HEK293 (cell line): ENCODE results near the gene COMMD4.
"Not testable (repeated sequence)": the region's sequence is repeated elsewhere in the genome, so short reads cannot be mapped to it uniquely, and the experiment has no call there.

Source experiments
- CTCF ChIA-PET: fragments of 350-600 bp; formaldehyde crosslinking; extraction: SDS; loops from one replicate; lab custom pipeline; 2021; ENCODE audit warnings: antibody characterized with exemption; lab: Yijun Ruan, JAX
- POLR2A ChIA-PET: fragments of 300-600 bp; formaldehyde crosslinking; extraction: SDS; loops from one replicate; lab custom pipeline; 2020; ENCODE audit warnings: antibody characterized with exemption, inconsistent platforms; lab: Yijun Ruan, JAX
- H3K27ac ChIP-seq: fragments of 200-500 bp; sonication (Bioruptor generic); 2 replicates; pipeline ENCODE4 v1.5.1; 2014; ENCODE audit warnings: low read depth, low read length, control low read depth, inconsistent platforms; ENCODE audit errors: extremely low read depth
- H3K36me3 ChIP-seq, 2 experiments: fragments of 200-500 bp in 1 of 2; sonication (Bioruptor generic) in 1 of 2; 1 replicate in 1 of 2; 2 replicates in 1 of 2; pipeline ENCODE4 v1.5.1; 2014 to 2017; ENCODE audit warnings: inconsistent platforms in 2 of 2, low read length in 2 of 2; ENCODE audit not compliant: control insufficient read depth in 2 of 2, insufficient read depth in 1 of 2
- H3K4me1 ChIP-seq: fragments of 200-500 bp; sonication (Bioruptor generic); 2 replicates; pipeline ENCODE4 v1.5.1; 2014; ENCODE audit warnings: mild to moderate bottlenecking, low read length, inconsistent platforms; ENCODE audit not compliant: control insufficient read depth, insufficient read depth
- H3K4me3 ChIP-seq: 2 replicates; pipeline ENCODE4 v1.5.1; 2011; ENCODE audit warnings: low read depth, mild to moderate bottlenecking, control low read depth, low read length, moderate library complexity
- H3K9me3 ChIP-seq: fragments of 200-500 bp; sonication (Bioruptor generic); 2 replicates; pipeline ENCODE4 v1.5.1; 2014; ENCODE audit warnings: low read depth, low read length, inconsistent platforms; ENCODE audit not compliant: control insufficient read depth, insufficient read depth
- BCL11B ChIP-seq: fragments of 450-650 bp; formaldehyde crosslinking; IDR thresholded peaks from 2 replicates; pipeline ENCODE4 v1.5.1; 2016; ENCODE audit warnings: low read depth, missing biosample characterization, missing genetic modification characterization
- KLF8 ChIP-seq: fragments of 450-650 bp; formaldehyde crosslinking; IDR thresholded peaks from 2 replicates; pipeline ENCODE4 v1.5.1; 2016; ENCODE audit warnings: missing biosample characterization, missing genetic modification characterization
- TRIM28 ChIP-seq: IDR thresholded peaks from 2 replicates; pipeline ENCODE4 v1.6.1; 2011; ENCODE audit warnings: low read length, control low read depth, borderline replicate concordance
- ZBTB8A ChIP-seq: fragments of 450-650 bp; formaldehyde crosslinking; IDR thresholded peaks from 2 replicates; pipeline ENCODE4 v1.5.1; 2016; ENCODE audit warnings: missing biosample characterization, missing genetic modification characterization
- ZNF211 ChIP-seq: fragments of 450-650 bp; formaldehyde crosslinking; IDR thresholded peaks from 2 replicates; pipeline ENCODE4 v1.5.1; 2016; ENCODE audit warnings: low read depth, missing biosample characterization, missing genetic modification characterization
- ZNF335 ChIP-seq: fragments of 450-650 bp; formaldehyde crosslinking; conservative IDR thresholded peaks from 2 replicates; pipeline ENCODE4 v1.5.1; 2016; ENCODE audit warnings: missing biosample characterization, missing genetic modification characterization
- ZNF394 ChIP-seq: fragments of 450-650 bp; formaldehyde crosslinking; IDR thresholded peaks from 2 replicates; pipeline ENCODE4 v1.5.1; 2016; ENCODE audit warnings: missing biosample characterization, missing genetic modification characterization, mild to moderate bottlenecking, moderate library complexity, borderline replicate concordance
- ZNF530 ChIP-seq: fragments of 450-650 bp; formaldehyde crosslinking; IDR thresholded peaks from 2 replicates; pipeline ENCODE4 v1.5.1; 2016; ENCODE audit warnings: low read depth, missing biosample characterization, missing genetic modification characterization
- ZNF610 ChIP-seq: fragments of 450-650 bp; formaldehyde crosslinking; IDR thresholded peaks from 2 replicates; pipeline ENCODE4 v1.5.1; 2016; ENCODE audit warnings: missing biosample characterization, missing genetic modification characterization, borderline replicate concordance
- ZNF629 ChIP-seq: fragments of 450-650 bp; formaldehyde crosslinking; IDR thresholded peaks from 2 replicates; pipeline ENCODE4 v1.5.1; 2017; ENCODE audit warnings: missing biosample characterization, missing genetic modification characterization
- ZNF843 ChIP-seq: fragments of 450-650 bp; formaldehyde crosslinking; IDR thresholded peaks from 2 replicates; pipeline ENCODE4 v1.5.1; 2016; ENCODE audit warnings: missing biosample characterization, missing genetic modification characterization
- ZSCAN30 ChIP-seq: fragments of 450-650 bp; IDR thresholded peaks from 2 replicates; pipeline ENCODE4 v1.5.1; 2018; ENCODE audit warnings: missing biosample characterization, mild to moderate bottlenecking, missing genetic modification characterization, moderate library complexity
- TF ChIP-seq, protein P1 (sequence below): sonication (generic); formaldehyde crosslinking; IDR thresholded peaks from 2 replicates; pipeline ENCODE4 v1.8.1; 2022; ENCODE audit warnings: mild to moderate bottlenecking, moderate library complexity, missing genetic modification reagents
- TF ChIP-seq, protein P2 (sequence below): fragments of 450-650 bp; formaldehyde crosslinking; IDR thresholded peaks from 2 replicates; pipeline ENCODE4 v1.5.1; 2017; ENCODE audit warnings: missing biosample characterization, missing genetic modification characterization
- TF ChIP-seq, protein P3 (sequence below): fragments of 450-650 bp; formaldehyde crosslinking; IDR thresholded peaks from 2 replicates; pipeline ENCODE4 v1.5.1; 2016; ENCODE audit warnings: missing biosample characterization, missing genetic modification characterization

Gene COMMD4

DNA sequence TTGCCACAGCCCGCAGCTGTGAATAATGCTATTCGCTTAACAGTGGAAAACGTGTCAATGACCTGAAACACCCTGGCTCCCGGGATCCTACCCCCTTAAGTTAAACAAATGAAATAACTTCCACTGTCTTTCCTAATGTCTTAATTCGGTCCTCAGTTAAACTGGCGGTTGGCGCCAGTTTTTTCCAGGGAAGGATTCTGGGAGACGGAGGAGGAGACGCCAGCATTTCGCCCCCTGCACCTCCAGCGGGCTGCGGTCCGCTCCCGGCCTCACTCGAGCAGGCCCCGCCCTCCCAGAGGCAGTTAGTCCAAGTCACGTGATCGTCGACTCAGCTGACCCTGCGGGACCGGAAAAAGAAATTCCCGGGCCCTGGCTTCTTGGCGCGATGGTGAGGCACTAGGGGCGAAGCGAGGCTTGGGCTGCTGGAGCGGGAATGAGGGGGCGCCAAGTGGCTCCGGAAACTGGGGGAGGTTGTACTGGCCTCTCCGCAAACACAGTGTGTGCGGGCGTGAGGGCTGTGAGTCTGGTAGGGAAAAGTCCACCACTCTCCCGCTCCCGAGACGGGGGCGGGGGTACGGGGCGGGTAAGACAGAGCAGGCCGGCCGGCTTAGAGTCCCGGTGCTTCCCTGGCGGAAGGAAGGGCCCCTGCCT, at the start of gene COMMD4 (continued):
- TF ChIP-seq, protein P1, sequence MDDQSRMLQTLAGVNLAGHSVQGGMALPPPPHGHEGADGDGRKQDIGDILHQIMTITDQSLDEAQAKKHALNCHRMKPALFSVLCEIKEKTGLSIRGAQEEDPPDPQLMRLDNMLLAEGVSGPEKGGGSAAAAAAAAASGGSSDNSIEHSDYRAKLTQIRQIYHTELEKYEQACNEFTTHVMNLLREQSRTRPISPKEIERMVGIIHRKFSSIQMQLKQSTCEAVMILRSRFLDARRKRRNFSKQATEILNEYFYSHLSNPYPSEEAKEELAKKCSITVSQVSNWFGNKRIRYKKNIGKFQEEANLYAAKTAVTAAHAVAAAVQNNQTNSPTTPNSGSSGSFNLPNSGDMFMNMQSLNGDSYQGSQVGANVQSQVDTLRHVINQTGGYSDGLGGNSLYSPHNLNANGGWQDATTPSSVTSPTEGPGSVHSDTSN (CRISPR knock-in tag), result peak; percentile 66; the same call in 1 of the 2 replicates
- TF ChIP-seq ZBTB8A (tag by site-specific recombination) (peak; percentile 65), BCL11B (no peak), ZNF530 (tag by site-specific recombination) (no peak), TRIM28 (no peak)

DNA sequence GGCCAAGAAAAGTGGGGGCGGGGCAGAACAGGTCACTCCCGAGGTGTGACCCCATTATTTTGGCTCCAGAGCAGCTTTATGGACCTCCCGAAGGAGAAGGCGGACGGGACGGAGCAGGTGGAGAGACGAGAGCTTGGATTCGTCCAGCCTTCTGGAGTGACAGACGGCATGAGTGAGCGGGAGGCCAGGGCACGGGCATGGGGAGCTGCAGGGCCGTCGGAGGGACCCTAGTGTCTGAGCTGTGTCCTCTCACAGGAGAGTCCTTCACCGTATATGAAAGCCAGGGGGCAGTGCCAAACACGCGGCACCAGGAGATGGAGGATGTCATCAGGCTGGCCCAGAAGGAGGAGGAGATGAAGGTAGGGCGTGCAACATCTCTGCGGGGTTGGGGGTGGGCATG, 42.2 kb upstream of the COMMD4 start:
- H3K4me3 ChIP-seq, POLR2A ChIA-PET, H3K27ac ChIP-seq, H3K9me3 ChIP-seq, CTCF ChIA-PET, H3K36me3 ChIP-seq, H3K4me1 ChIP-seq: not testable (repeated sequence)

DNA sequence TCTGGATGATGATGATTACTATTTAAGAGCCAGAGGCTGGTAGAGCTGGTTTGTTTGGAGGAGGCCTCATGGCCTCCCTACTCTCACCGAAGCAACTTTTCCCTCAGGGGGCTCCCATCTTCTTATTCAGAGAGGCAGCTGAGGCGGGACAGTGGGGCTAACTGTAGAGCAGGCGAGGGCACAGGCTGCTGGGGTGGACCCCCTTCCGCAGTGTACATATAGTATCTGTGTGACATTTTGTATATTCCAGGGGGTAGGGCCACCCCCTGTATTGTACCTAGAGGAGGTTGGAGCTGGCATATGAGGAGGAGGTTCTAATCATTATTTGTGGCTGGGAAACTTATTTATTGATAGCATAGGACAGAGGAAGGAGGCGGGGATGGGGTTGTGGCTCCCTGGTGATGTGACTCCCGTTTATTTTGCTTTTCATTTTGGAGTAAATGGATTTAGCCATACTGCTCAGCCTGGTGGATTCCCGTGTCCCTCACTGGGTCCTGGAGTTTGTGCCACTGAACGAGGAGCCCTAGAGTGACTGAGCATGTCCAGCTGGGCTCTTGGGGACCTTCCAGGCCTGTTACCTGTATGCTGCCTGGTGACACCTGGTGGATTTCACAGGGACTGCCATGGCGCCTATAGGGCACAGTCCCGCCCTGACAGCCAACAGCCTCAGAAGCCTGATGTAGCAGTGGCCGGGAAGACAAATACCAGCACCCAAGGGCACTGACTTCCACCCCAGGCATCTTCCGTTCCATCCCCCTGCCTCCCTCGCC, 37.1 kb upstream of the COMMD4 start:
- H3K36me3 ChIP-seq, H3K4me1 ChIP-seq, H3K9me3 ChIP-seq, POLR2A ChIA-PET, H3K27ac ChIP-seq, H3K4me3 ChIP-seq: not testable (repeated sequence)
- CTCF ChIA-PET, result interaction anchor here (0.6 to 2.1 kb wide), 3 partner anchors 98 to 269 kb away, joined by 3 to 12 read pairs (median 3); no protein-coding TSS in a partner anchor

DNA sequence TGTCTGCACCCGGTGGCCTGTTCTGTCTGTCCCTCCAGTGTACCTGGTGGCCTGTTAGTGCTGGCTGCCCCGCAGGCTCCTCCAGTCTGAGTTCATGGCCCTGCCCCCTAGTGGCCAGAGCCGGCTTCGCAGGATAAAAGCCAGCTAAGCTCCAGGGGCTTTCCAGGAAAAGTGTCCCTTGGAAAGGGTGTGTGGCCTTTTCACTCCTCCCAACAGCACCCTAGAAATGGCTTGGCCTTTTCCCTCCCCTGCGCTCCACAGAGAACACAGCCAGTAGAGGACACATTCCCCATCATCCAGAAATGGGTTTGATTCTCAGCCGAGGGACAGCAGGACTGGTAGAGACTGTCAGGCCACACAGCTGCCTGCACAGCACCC, 36.6 kb upstream of the COMMD4 start:
- H3K27ac ChIP-seq, H3K4me1 ChIP-seq, H3K4me3 ChIP-seq, H3K36me3 ChIP-seq, POLR2A ChIA-PET, H3K9me3 ChIP-seq: not testable (repeated sequence)
- CTCF ChIA-PET, result interaction anchor here (0.7 to 2.1 kb wide), 3 partner anchors 76 to 269 kb away, joined by 3 to 12 read pairs (median 3); no protein-coding TSS in a partner anchor
- TF ChIP-seq, protein P2, sequence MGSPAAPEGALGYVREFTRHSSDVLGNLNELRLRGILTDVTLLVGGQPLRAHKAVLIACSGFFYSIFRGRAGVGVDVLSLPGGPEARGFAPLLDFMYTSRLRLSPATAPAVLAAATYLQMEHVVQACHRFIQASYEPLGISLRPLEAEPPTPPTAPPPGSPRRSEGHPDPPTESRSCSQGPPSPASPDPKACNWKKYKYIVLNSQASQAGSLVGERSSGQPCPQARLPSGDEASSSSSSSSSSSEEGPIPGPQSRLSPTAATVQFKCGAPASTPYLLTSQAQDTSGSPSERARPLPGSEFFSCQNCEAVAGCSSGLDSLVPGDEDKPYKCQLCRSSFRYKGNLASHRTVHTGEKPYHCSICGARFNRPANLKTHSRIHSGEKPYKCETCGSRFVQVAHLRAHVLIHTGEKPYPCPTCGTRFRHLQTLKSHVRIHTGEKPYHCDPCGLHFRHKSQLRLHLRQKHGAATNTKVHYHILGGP (tag by site-specific recombination), result peak; percentile 67
- 0 out of 2 replicates have a peak, but pooled peaks have one; percentile 27 for TF ChIP-seq ZNF335 (tag by site-specific recombination)

DNA sequence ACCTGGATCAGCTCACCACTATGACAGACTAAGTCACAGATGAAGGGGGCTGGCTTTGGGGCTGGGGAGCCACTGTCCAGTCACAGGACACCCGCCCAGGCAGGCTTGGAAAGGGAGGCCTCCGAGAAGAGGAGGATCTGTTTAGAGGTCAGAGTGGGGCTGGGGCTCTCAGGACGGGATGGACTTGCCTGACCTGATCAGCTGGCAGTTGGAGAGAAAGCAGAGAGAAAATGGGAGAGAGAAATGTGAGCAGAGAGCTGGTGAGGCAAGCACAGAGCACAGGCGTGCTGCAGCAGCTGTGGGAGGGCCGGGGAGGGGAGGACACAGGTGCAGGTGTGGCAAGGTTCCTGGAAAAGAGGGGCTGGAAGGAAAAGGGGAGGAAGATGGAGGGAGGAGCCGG, 35.8 kb upstream of the COMMD4 start:
- H3K36me3 ChIP-seq, H3K9me3 ChIP-seq, H3K4me1 ChIP-seq, H3K27ac ChIP-seq, POLR2A ChIA-PET, H3K4me3 ChIP-seq: not testable (repeated sequence)
- CTCF ChIA-PET, result interaction anchor here (0.6 to 2.1 kb wide), 3 partner anchors 76 to 886 kb away, joined by 3 to 12 read pairs (median 3); no protein-coding TSS in a partner anchor

DNA sequence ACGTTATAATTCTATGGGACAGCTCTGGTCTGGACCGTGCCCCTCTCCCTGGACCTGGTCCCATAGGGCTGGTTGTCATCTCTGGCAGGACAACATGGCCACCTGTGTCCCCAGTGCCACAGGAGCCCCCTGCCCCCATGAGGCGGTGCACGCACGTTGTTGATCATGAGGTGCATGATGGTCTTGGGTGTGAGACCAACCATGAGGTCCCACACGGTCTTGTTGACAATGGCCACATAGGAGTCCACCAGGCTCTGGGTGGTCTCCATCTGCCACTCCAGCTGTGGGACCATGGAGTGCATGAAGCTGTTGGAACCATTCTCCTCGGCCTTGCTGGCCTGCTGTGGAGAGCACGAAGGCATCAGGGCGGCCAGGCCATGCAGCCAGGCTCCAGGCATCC, 33.5 kb upstream of the COMMD4 start:
- CTCF ChIA-PET, result no interaction called here
- Histone ChIP-seq H3K4me3 (no peak overlapping the region), H3K36me3 (no peaks in the 10 kb centered on the region), H3K9me3 (no peaks in the 10 kb centered on the region), H3K4me1 (no peaks in the 10 kb centered on the region), H3K27ac (no peak overlapping the region)
- POLR2A ChIA-PET, result no interaction called here
- TF ChIP-seq KLF8 (tag by site-specific recombination) (no peak), ZNF843 (tag by site-specific recombination) (no peak), ZNF394 (tag by site-specific recombination) (no peak), ZSCAN30 (tag by site-specific recombination) (no peak), ZNF211 (tag by site-specific recombination) (no peak), ZNF629 (tag by site-specific recombination) (no peak), ZNF335 (tag by site-specific recombination) (no peak), ZNF610 (no peak)
- TF ChIP-seq, protein P2 (tag by site-specific recombination), result no peak
- TF ChIP-seq, protein P3, sequence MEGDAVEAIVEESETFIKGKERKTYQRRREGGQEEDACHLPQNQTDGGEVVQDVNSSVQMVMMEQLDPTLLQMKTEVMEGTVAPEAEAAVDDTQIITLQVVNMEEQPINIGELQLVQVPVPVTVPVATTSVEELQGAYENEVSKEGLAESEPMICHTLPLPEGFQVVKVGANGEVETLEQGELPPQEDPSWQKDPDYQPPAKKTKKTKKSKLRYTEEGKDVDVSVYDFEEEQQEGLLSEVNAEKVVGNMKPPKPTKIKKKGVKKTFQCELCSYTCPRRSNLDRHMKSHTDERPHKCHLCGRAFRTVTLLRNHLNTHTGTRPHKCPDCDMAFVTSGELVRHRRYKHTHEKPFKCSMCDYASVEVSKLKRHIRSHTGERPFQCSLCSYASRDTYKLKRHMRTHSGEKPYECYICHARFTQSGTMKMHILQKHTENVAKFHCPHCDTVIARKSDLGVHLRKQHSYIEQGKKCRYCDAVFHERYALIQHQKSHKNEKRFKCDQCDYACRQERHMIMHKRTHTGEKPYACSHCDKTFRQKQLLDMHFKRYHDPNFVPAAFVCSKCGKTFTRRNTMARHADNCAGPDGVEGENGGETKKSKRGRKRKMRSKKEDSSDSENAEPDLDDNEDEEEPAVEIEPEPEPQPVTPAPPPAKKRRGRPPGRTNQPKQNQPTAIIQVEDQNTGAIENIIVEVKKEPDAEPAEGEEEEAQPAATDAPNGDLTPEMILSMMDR (tag by site-specific recombination), result no peak
